GM12878 (cell line): Measurements from ENCODE around the gene POU2F1. TPM values are rescaled to one million over a fixed set of nuclear protein-coding genes. Genes with fewer than 3 reads are reported as not detected.

Experiments used
- ATAC-seq: fragments of 200-7000 bp; cut with Tn5 transposase; 3 replicates; pipeline ENCODE4 v1.9.1; 2020; ENCODE audit warnings: mild to moderate bottlenecking, moderate library complexity
- BruUV-seq: library from RNA; stranded (reverse); fragments of 400-500 nt; replicated peaks from 2 replicates; lab custom pipeline; 2021; lab: Mats Ljungman, UMichigan
- CTCF ChIA-PET: fragments of 300-600 bp; sonication (Branson Sonifier 250); formaldehyde crosslinking; extraction: SDS; loops from one replicate; lab custom pipeline; 2021; ENCODE audit warnings: inconsistent platforms; lab: Yijun Ruan, JAX
- POLR2A ChIA-PET: fragments of 350-600 bp; formaldehyde crosslinking; extraction: SDS; loops from one replicate; lab custom pipeline; 2021; ENCODE audit warnings: inconsistent platforms; lab: Charles Lee
- RAD21 ChIA-PET: fragments of 300-600 bp; sonication (Branson Sonifier 250); formaldehyde crosslinking; loops from one replicate; lab custom pipeline; 2023; ENCODE audit warnings: antibody characterized with exemption; ENCODE audit not compliant: unreplicated experiment; lab: Charles Lee
- SMC1A ChIA-PET: fragments of 300-600 bp; sonication (Branson Sonifier 250); formaldehyde crosslinking; loops from one replicate; lab custom pipeline; 2023; ENCODE audit not compliant: unreplicated experiment, uncharacterized antibody; lab: Charles Lee
- DNase-seq: peaks from one replicate; pipeline ENCODE4 v3.0.0-alpha.2; 2011; ENCODE audit warnings: low read depth, low spot score
- FAIRE-seq: peaks from 3 replicates; lab custom pipeline; 2011; peaks lifted over from hg19 to GRCh38; lab: Jason Lieb, UNC
- H2AFZ ChIP-seq: 2 replicates; pipeline ENCODE4 v1.6.0; 2011; ENCODE audit warnings: low read depth, low read length, control low read depth; ENCODE audit not compliant: control insufficient read depth
- H3K27ac ChIP-seq: 2 replicates; pipeline ENCODE4 v1.5.1; 2011; ENCODE audit warnings: control low read depth; ENCODE audit not compliant: control insufficient read depth, insufficient read depth
- H3K27me3 ChIP-seq, 2 experiments: replicated peaks in 1 of 2; 2 replicates each; pipeline versions ENCODE4 v1.6.0 to v1.6.1; 2011; ENCODE audit warnings: low read length in 1 of 2; ENCODE audit not compliant: control insufficient read depth in 2 of 2, insufficient read depth in 2 of 2
- H3K36me3 ChIP-seq, 2 experiments: 2 replicates each; pipeline ENCODE4 v1.5.1; 2011; ENCODE audit warnings: low read length in 1 of 2; ENCODE audit not compliant: control insufficient read depth in 2 of 2, insufficient read depth in 2 of 2
- H3K4me1 ChIP-seq: 2 replicates; pipeline ENCODE4 v1.6.1; 2011; ENCODE audit warnings: mild to moderate bottlenecking, low read length, moderate library complexity, mixed read lengths; ENCODE audit not compliant: control insufficient read depth, insufficient read depth
- H3K4me2 ChIP-seq: 2 replicates; pipeline ENCODE4 v1.6.0; 2011; ENCODE audit warnings: control low read depth; ENCODE audit not compliant: control insufficient read depth, insufficient read depth
- H3K4me3 ChIP-seq: fragments of 200-600 bp; sonication (generic); 2 replicates; pipeline ENCODE4 v1.5.1; 2016
- H3K79me2 ChIP-seq: 2 replicates; pipeline ENCODE4 v1.6.0; 2011; ENCODE audit warnings: low read length; ENCODE audit not compliant: control insufficient read depth, insufficient read depth
- H3K9ac ChIP-seq: 2 replicates; pipeline ENCODE4 v1.8.0; 2011; ENCODE audit warnings: low read length, control low read depth, mixed read lengths; ENCODE audit not compliant: control insufficient read depth, insufficient read depth
- H3K9me3 ChIP-seq: replicated peaks from 3 replicates; pipeline ENCODE4 v1.5.1; 2011; ENCODE audit warnings: mild to moderate bottlenecking, low read length; ENCODE audit not compliant: control insufficient read depth, insufficient read depth
- H4K20me1 ChIP-seq: 2 replicates; pipeline ENCODE4 v1.6.0; 2011; ENCODE audit not compliant: control insufficient read depth, insufficient read depth
- CBFB ChIP-seq: IDR thresholded peaks from 2 replicates; pipeline ENCODE4 v1.6.1; 2016; ENCODE audit warnings: antibody characterized with exemption, low read depth
- IKZF1 ChIP-seq: fragments of 450-650 bp; conservative IDR thresholded peaks from 2 replicates; pipeline ENCODE4 v1.6.1; 2017; ENCODE audit warnings: antibody characterized with exemption, mild to moderate bottlenecking
- MXI1 ChIP-seq: fragments of 150-350 bp; IDR thresholded peaks from 2 replicates; pipeline ENCODE4 v1.6.1; 2011; ENCODE audit warnings: low read depth, mild to moderate bottlenecking, inconsistent platforms, low read length, improper control_type of control experiment
- MYC ChIP-seq: IDR thresholded peaks from 2 replicates; pipeline ENCODE4 v1.6.1; 2011; ENCODE audit warnings: mild to moderate bottlenecking, low read length, moderate library complexity, inconsistent platforms; ENCODE audit not compliant: insufficient read depth, insufficient replicate concordance, insufficient read length, severe bottlenecking
- RAD21 ChIP-seq: IDR thresholded peaks from 2 replicates; pipeline ENCODE4 v1.6.1; 2011; ENCODE audit warnings: mild to moderate bottlenecking, low read depth, low read length, moderate library complexity; ENCODE audit not compliant: insufficient read depth
- SREBF2 ChIP-seq: IDR thresholded peaks from 2 replicates; pipeline ENCODE4 v1.6.1; 2012; ENCODE audit warnings: mild to moderate bottlenecking, low read length
- TARDBP ChIP-seq: IDR thresholded peaks from 2 replicates; pipeline ENCODE4 v1.6.1; 2016; ENCODE audit warnings: borderline replicate concordance
- YY1 ChIP-seq: IDR thresholded peaks from 2 replicates; pipeline ENCODE4 v1.6.1; 2011; ENCODE audit warnings: low read depth, mild to moderate bottlenecking, low read length
- WGBS: methylation state at CpG from one replicate; pipeline ENCODE4 v1.1.6; 2016; ENCODE audit warnings: low lambda C conversion rate; ENCODE audit not compliant: insufficient replicate concordance, insufficient coverage; ENCODE audit errors: missing lambda C conversion rate; 5-methylcytosine and 5-hydroxymethylcytosine counted together
- in situ Hi-C: fragments of 300-500 bp; cut with MboI; formaldehyde crosslinking; loops from 9 replicates; pipeline ENCODE4 v1.14.3; 2018; ENCODE audit warnings: mixed read lengths
- intact Hi-C: fragments of 100-400 bp; cut with micrococcal nuclease; formaldehyde crosslinking; loops from one replicate; pipeline ENCODE4 v1.14.2; 2022; ENCODE audit not compliant: unreplicated experiment
- polyA plus RNA-seq, 11 experiments: library from polyadenylated mRNA; depleted of rRNA in 4 of 11; unstranded in 6 of 11; stranded (reverse) in 5 of 11; fragments of >200 nt; fragmentation: Nextera tagmentation in 4 of 11; fragmentation: Illumina TruSeq in 1 of 11; extraction: Ambion mirVana in 4 of 11; extraction: Trizol in 1 of 11; gene quantifications; 1 replicate in 1 of 11; 2 replicates in 10 of 11; pipeline versions ENCODE4 v1.2.1 to v1.2.3, GENCODE V29; 2011 to 2016; ENCODE audit warnings: inconsistent platforms in 2 of 11, missing spikeins in 2 of 11, low read depth in 1 of 11
- total RNA-seq, 4 experiments: library from RNA; depleted of rRNA in 3 of 4; stranded (reverse); fragments of >200 nt in 3 of 4; fragmentation: Illumina TruSeq in 1 of 4; extraction: Trizol in 1 of 4; gene quantifications; 2 replicates each; pipeline versions ENCODE4 v1.2.1 to v1.2.3, GENCODE V29; 2013 to 2021
- TF ChIP-seq, protein P1 (sequence below): fragments of 450-650 bp; IDR thresholded peaks from 2 replicates; pipeline ENCODE4 v1.6.1; 2018; ENCODE audit warnings: borderline replicate concordance, mild to moderate bottlenecking; ENCODE audit not compliant: partially characterized antibody
- TF ChIP-seq, protein P2 (sequence below), 3 experiments: IDR thresholded peaks in 2 of 3; conservative IDR thresholded peaks in 1 of 3; 2 replicates each; pipeline ENCODE4 v1.5.1; 2011; ENCODE audit warnings: low read depth in 3 of 3, low read length in 3 of 3, mild to moderate bottlenecking in 3 of 3, control low read depth in 2 of 3, moderate library complexity in 2 of 3, inconsistent platforms in 1 of 3, mixed read lengths in 1 of 3; ENCODE audit not compliant: control insufficient read depth in 2 of 3, insufficient read depth in 1 of 3; ENCODE audit errors: extremely low read depth in 1 of 3
- TF ChIP-seq, protein P3 (sequence below): fragments of 150-350 bp; IDR thresholded peaks from 2 replicates; pipeline ENCODE4 v1.6.1; 2016; ENCODE audit warnings: low read depth, low read length

Gene POU2F1
- total and polyA plus RNA-seq, 10 of the 15 experiments (the other 5 are each of a cell fraction or from before 2014, with no cell fraction given), result 2.5 to 21.7 (median 12.5) TPM

DNA sequence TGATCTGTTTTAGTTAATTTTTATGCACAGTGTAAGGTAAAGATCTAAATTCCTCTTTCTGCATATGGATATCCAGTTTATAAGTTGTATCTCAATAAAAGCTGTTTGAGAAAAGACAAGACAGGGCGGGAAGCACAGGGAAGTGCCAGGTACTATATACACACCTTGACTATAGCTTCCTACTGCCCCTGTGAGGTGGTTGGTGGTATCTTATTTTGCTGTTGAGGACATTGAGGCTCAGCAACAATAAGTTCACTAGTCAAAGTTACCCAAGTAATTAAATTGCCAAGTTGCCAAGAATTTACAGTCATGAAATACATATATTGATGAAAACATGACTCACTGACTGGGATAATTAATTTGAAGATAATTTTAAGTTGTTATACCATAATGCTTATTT is 188.5 kb downstream of the POU2F1 start:
- Histone ChIP-seq H3K4me2 (no peak overlapping the region), H2AFZ (no peak overlapping the region), H3K9ac (no peak overlapping the region), H3K27me3 (no peaks in the 10 kb centered on the region), H3K79me2 (no peaks in the 10 kb centered on the region), H3K4me1 (no peaks in the 10 kb centered on the region), H4K20me1 (no peaks in the 10 kb centered on the region), H3K36me3 (peaks cover 11 to 16% of the 10 kb centered on the region in 2 experiments; a peak in 3 of 4 replicates), H3K9me3 (no peaks in the 10 kb centered on the region), H3K4me3 (no peak overlapping the region), H3K27ac (no peak overlapping the region)
- DNase-seq (no peak), ATAC-seq (peak; percentile 72), FAIRE-seq (no peak)
- ChIA-PET POLR2A (interaction anchor here (0.6 kb wide), 1 partner anchor 142 kb away, joined by 5 read pairs; no protein-coding TSS in a partner anchor), SMC1A (interaction anchor here (0.9 to 2.0 kb wide), 7 partner anchors 11 to 144 kb away, joined by 3 to 26 read pairs (median 4); no protein-coding TSS in a partner anchor), RAD21 (interaction anchor here (0.6 to 2.1 kb wide), 9 partner anchors 11 to 347 kb away, joined by 3 to 15 read pairs (median 4); no protein-coding TSS in a partner anchor), CTCF (interaction anchor here (0.7 to 3.2 kb wide), 19 partner anchors 9 to 342 kb away, joined by 3 to 28 read pairs (median 3); partner anchors contain the start of gene CREG1)
- BruUV-seq, result no TSS peak
- intact Hi-C loops, result loop anchor here (5.0 kb wide), 1 partner anchor 142 kb away; no protein-coding TSS in a partner anchor
- TF ChIP-seq TARDBP, result no peak
- TF ChIP-seq, protein P1, sequence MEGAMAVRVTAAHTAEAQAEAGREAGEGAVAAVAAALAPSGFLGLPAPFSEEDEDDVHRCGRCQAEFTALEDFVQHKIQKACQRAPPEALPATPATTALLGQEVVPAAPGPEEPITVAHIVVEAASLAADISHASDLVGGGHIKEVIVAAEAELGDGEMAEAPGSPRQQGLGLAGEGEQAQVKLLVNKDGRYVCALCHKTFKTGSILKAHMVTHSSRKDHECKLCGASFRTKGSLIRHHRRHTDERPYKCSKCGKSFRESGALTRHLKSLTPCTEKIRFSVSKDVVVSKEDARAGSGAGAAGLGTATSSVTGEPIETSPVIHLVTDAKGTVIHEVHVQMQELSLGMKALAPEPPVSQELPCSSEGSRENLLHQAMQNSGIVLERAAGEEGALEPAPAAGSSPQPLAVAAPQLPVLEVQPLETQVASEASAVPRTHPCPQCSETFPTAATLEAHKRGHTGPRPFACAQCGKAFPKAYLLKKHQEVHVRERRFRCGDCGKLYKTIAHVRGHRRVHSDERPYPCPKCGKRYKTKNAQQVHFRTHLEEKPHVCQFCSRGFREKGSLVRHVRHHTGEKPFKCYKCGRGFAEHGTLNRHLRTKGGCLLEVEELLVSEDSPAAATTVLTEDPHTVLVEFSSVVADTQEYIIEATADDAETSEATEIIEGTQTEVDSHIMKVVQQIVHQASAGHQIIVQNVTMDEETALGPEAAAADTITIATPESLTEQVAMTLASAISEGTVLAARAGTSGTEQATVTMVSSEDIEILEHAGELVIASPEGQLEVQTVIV, result no peak
- TF ChIP-seq, protein P2, sequence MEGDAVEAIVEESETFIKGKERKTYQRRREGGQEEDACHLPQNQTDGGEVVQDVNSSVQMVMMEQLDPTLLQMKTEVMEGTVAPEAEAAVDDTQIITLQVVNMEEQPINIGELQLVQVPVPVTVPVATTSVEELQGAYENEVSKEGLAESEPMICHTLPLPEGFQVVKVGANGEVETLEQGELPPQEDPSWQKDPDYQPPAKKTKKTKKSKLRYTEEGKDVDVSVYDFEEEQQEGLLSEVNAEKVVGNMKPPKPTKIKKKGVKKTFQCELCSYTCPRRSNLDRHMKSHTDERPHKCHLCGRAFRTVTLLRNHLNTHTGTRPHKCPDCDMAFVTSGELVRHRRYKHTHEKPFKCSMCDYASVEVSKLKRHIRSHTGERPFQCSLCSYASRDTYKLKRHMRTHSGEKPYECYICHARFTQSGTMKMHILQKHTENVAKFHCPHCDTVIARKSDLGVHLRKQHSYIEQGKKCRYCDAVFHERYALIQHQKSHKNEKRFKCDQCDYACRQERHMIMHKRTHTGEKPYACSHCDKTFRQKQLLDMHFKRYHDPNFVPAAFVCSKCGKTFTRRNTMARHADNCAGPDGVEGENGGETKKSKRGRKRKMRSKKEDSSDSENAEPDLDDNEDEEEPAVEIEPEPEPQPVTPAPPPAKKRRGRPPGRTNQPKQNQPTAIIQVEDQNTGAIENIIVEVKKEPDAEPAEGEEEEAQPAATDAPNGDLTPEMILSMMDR (IDR thresholded peaks at IDR 0.05 in 2 of 3, conservative IDR thresholded peaks at IDR 0.05 in 1 of 3; ENCODE audit: control insufficient read depth in 2 of 3, extremely low read depth in 1 of 3, insufficient read depth in 1 of 3, low read depth in 3 of 3, low read length in 3 of 3), result peak in 2 of 3 experiments; percentile 34 to 40; a peak in 4 of 6 replicates
- no peak for TF ChIP-seq SREBF2
- no peak for TF ChIP-seq IKZF1
- peak; percentile 44 for TF ChIP-seq RAD21
- TF ChIP-seq CBFB, result no peak
- TF ChIP-seq, protein P3, sequence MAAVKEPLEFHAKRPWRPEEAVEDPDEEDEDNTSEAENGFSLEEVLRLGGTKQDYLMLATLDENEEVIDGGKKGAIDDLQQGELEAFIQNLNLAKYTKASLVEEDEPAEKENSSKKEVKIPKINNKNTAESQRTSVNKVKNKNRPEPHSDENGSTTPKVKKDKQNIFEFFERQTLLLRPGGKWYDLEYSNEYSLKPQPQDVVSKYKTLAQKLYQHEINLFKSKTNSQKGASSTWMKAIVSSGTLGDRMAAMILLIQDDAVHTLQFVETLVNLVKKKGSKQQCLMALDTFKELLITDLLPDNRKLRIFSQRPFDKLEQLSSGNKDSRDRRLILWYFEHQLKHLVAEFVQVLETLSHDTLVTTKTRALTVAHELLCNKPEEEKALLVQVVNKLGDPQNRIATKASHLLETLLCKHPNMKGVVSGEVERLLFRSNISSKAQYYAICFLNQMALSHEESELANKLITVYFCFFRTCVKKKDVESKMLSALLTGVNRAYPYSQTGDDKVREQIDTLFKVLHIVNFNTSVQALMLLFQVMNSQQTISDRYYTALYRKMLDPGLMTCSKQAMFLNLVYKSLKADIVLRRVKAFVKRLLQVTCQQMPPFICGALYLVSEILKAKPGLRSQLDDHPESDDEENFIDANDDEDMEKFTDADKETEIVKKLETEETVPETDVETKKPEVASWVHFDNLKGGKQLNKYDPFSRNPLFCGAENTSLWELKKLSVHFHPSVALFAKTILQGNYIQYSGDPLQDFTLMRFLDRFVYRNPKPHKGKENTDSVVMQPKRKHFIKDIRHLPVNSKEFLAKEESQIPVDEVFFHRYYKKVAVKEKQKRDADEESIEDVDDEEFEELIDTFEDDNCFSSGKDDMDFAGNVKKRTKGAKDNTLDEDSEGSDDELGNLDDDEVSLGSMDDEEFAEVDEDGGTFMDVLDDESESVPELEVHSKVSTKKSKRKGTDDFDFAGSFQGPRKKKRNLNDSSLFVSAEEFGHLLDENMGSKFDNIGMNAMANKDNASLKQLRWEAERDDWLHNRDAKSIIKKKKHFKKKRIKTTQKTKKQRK, result no peak
- no peak for TF ChIP-seq MXI1
- no peak for TF ChIP-seq MYC
- TF ChIP-seq YY1, result no peak
- WGBS, result 97% methylated on average over 1 of the region's 1 CpG
- in situ Hi-C loops, result no loop called here
